Dedifferentiated amniotic fluid mesenchymal stem cell (primary cell): ENCODE results near the gene SP6.

Source experiments
- DNase-seq: peaks from one replicate; pipeline ENCODE4 v3.0.0-alpha.2; 2016; ENCODE audit errors: extremely low spot score

The SP6 gene

GRCh38 chr17:47850692-47851573, at the start of gene SP6:
Gene SP6, minus strand, starts transcription at chr17:47851163. Its CDS starts 2,734 bp downstream, at chr17:47848429.
- no peak for DNase-seq

GRCh38 chr17:47899643-47900042, 48.7 kb upstream of the SP6 start:
- no peak for DNase-seq

GRCh38 chr17:47898241-47898640, 47.3 kb upstream of the SP6 start:
- DNase-seq: no peak

- DNase-seq: no peak
Observed at GRCh38 chr17:47897561-47897960, 46.6 kb upstream of the SP6 start.

GRCh38 chr17:47896672-47897490, 45.9 kb upstream of the SP6 start:
- no peak for DNase-seq

- DNase-seq: peak; percentile 100
Observed at GRCh38 chr17:47895856-47896671, 45.1 kb upstream of the SP6 start, which contains the start of gene SP2. Gene SP2, plus strand, starts transcription at chr17:47896236. Its CDS starts 51 bp downstream, at chr17:47896287.

GRCh38 chr17:47895347-47895855, 44.4 kb upstream of the SP6 start:
- DNase-seq: peak; percentile 30

- no peak for DNase-seq
Observed at GRCh38 chr17:47894498-47895346, 43.8 kb upstream of the SP6 start.

GRCh38 chr17:47891545-47892088, 40.7 kb upstream of the SP6 start:
- DNase-seq: no peak

- DNase-seq: peak; percentile 68
Observed at GRCh38 chr17:47889734-47890529, 39.0 kb upstream of the SP6 start.

GRCh38 chr17:47888293-47888692, 37.3 kb upstream of the SP6 start:
- DNase-seq: no peak

- DNase-seq: no peak
Observed at GRCh38 chr17:47884905-47885730, 34.2 kb upstream of the SP6 start.

GRCh38 chr17:47884427-47884740, 33.4 kb upstream of the SP6 start:
- no peak for DNase-seq

- no peak for DNase-seq
Observed at GRCh38 chr17:47883589-47884426, 32.8 kb upstream of the SP6 start.

- no peak for DNase-seq
Observed at GRCh38 chr17:47882695-47883588, 32.0 kb upstream of the SP6 start.

GRCh38 chr17:47882247-47882646, 31.3 kb upstream of the SP6 start:
- DNase-seq: no peak
